PC-9 (cell line): ENCODE results near the gene PARP12.

Experiments
- EZH2 ChIP-seq: fragments of 200-600 bp; sonication (generic); IDR thresholded peaks from 2 replicates; pipeline ENCODE4 v1.8.0; 2017; ENCODE audit warnings: antibody characterized with exemption, low read depth
- TF ChIP-seq, protein P1 (sequence below): fragments of 200-600 bp; sonication (generic); conservative IDR thresholded peaks from 2 replicates; pipeline ENCODE4 v1.6.1; 2017; ENCODE audit warnings: mixed run types, antibody characterized with exemption, mild to moderate bottlenecking, moderate library complexity

DNA sequence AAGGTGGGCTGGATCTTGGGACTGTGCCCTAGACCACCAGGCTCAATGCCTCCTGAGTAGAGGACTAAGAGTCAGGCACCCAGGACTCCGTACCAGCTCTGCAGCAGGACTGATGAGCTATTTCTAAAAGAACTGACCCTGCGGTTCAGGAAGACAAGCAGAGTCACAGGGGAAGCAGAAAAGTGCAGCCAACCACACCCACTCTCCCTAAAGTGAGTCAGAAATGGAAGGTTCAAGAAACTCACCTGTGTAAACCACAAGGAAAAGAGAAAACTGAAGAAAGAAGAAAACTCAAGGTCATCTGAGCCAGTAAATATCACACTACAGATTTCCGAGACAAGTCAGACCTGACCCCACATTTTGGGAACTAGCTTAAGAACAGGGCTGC is 2.5 kb downstream of the PARP12 start:
- TF ChIP-seq, protein P1, sequence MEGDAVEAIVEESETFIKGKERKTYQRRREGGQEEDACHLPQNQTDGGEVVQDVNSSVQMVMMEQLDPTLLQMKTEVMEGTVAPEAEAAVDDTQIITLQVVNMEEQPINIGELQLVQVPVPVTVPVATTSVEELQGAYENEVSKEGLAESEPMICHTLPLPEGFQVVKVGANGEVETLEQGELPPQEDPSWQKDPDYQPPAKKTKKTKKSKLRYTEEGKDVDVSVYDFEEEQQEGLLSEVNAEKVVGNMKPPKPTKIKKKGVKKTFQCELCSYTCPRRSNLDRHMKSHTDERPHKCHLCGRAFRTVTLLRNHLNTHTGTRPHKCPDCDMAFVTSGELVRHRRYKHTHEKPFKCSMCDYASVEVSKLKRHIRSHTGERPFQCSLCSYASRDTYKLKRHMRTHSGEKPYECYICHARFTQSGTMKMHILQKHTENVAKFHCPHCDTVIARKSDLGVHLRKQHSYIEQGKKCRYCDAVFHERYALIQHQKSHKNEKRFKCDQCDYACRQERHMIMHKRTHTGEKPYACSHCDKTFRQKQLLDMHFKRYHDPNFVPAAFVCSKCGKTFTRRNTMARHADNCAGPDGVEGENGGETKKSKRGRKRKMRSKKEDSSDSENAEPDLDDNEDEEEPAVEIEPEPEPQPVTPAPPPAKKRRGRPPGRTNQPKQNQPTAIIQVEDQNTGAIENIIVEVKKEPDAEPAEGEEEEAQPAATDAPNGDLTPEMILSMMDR = no peak
- no peak for TF ChIP-seq EZH2
